ENCODE results near the gene HOXD9. TPM values are rescaled to one million over a fixed set of nuclear protein-coding genes. Genes with fewer than 3 reads are reported as not detected.

HOXD9 gene
- total RNA-seq, 1 donor = 0.36 TPM

GRCh38 chr2:176125772-176126054, 3.2 kb downstream of the HOXD9 start:
- Histone ChIP-seq H3K4me1 (ENCODE audit: insufficient read depth, low read length) (peaks cover 18% of the 10 kb centered on the region), H3K36me3 (ENCODE audit: insufficient read depth, low read length) (no peaks in the 10 kb centered on the region), H3K79me2 (ENCODE audit: insufficient read depth, low read length) (no peaks in the 10 kb centered on the region), H3K27me3 (ENCODE audit: insufficient read depth, low read length) (peaks cover 37% of the 10 kb centered on the region), H4K20me1 (ENCODE audit: insufficient read depth, low read length) (no peaks in the 10 kb centered on the region), H3K4me3 (ENCODE audit: insufficient read depth, low read length) (no peak overlapping the region), H2AFZ (ENCODE audit: low read length) (no peak overlapping the region), H3K4me2 (ENCODE audit: insufficient read depth, low read length) (no peak overlapping the region), H3K27ac (ENCODE audit: low read depth, low read length) (no peak overlapping the region), H3K9me3 (ENCODE audit: low read depth, low read length) (no peaks in the 10 kb centered on the region)
- DNase-seq (ENCODE audit: insufficient read length, low spot score, missing footprints) = no peak
- TF ChIP-seq, protein P1, sequence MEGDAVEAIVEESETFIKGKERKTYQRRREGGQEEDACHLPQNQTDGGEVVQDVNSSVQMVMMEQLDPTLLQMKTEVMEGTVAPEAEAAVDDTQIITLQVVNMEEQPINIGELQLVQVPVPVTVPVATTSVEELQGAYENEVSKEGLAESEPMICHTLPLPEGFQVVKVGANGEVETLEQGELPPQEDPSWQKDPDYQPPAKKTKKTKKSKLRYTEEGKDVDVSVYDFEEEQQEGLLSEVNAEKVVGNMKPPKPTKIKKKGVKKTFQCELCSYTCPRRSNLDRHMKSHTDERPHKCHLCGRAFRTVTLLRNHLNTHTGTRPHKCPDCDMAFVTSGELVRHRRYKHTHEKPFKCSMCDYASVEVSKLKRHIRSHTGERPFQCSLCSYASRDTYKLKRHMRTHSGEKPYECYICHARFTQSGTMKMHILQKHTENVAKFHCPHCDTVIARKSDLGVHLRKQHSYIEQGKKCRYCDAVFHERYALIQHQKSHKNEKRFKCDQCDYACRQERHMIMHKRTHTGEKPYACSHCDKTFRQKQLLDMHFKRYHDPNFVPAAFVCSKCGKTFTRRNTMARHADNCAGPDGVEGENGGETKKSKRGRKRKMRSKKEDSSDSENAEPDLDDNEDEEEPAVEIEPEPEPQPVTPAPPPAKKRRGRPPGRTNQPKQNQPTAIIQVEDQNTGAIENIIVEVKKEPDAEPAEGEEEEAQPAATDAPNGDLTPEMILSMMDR (IDR thresholded peaks at IDR 0.05; ENCODE audit: extremely low read depth, low read depth, low read length) = no peak

- H4K20me1 ChIP-seq (ENCODE audit: insufficient read depth, low read length) = no peaks in the 10 kb centered on the region
- DNase-seq (ENCODE audit: insufficient read length, low spot score, missing footprints) = peak; percentile 94
- no peak overlapping the region for H2AFZ ChIP-seq (ENCODE audit: low read length)
- no peak overlapping the region for H3K27ac ChIP-seq (ENCODE audit: low read depth, low read length)
- no peaks in the 10 kb centered on the region for H3K79me2 ChIP-seq (ENCODE audit: insufficient read depth, low read length)
- peaks cover 23% of the 10 kb centered on the region for H3K27me3 ChIP-seq (ENCODE audit: insufficient read depth, low read length)
- peaks cover 26% of the 10 kb centered on the region for H3K4me1 ChIP-seq (ENCODE audit: insufficient read depth, low read length)
- no peaks in the 10 kb centered on the region for H3K9me3 ChIP-seq (ENCODE audit: low read depth, low read length)
- TF ChIP-seq, protein P1 (IDR thresholded peaks at IDR 0.05; ENCODE audit: extremely low read depth, low read depth, low read length) = peak; percentile 89
- H3K4me2 ChIP-seq (ENCODE audit: insufficient read depth, low read length) = peak overlapping the region; percentile 94
- H3K4me3 ChIP-seq (ENCODE audit: insufficient read depth, low read length) = peak overlapping the region; percentile 24
- H3K36me3 ChIP-seq (ENCODE audit: insufficient read depth, low read length) = peaks cover 1% of the 10 kb centered on the region
Measured at GRCh38 chr2:176126929-176127773, 4.6 kb downstream of the HOXD9 start.

DNA sequence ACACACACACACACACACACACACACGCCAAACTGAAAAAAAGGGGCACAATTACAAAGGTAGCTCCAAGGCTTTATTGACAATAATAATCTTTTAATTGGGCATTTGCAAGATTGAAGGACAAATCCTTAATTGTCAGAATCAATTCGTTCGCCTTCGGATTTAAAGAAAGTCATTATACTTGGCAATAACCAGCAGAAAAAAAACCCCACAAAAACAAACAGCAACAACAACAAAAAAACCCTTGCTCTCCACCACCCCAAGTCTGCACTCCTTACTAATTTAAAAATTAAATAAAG, 5.2 kb downstream of the HOXD9 start:
- H3K79me2 ChIP-seq (ENCODE audit: insufficient read depth, low read length) = no peaks in the 10 kb centered on the region
- H3K4me2 ChIP-seq (ENCODE audit: insufficient read depth, low read length) = peak overlapping the region; percentile 94
- no peak for DNase-seq (ENCODE audit: insufficient read length, low spot score, missing footprints)
- no peak overlapping the region for H3K4me3 ChIP-seq (ENCODE audit: insufficient read depth, low read length)
- peaks cover 5% of the 10 kb centered on the region for H3K36me3 ChIP-seq (ENCODE audit: insufficient read depth, low read length)
- peaks cover 20% of the 10 kb centered on the region for H3K4me1 ChIP-seq (ENCODE audit: insufficient read depth, low read length)
- no peaks in the 10 kb centered on the region for H4K20me1 ChIP-seq (ENCODE audit: insufficient read depth, low read length)
- TF ChIP-seq, protein P1 (IDR thresholded peaks at IDR 0.05; ENCODE audit: extremely low read depth, low read depth, low read length) = no peak
- no peak overlapping the region for H2AFZ ChIP-seq (ENCODE audit: low read length)
- peaks cover 17% of the 10 kb centered on the region for H3K27me3 ChIP-seq (ENCODE audit: insufficient read depth, low read length)
- no peaks in the 10 kb centered on the region for H3K9me3 ChIP-seq (ENCODE audit: low read depth, low read length)
- H3K27ac ChIP-seq (ENCODE audit: low read depth, low read length) = no peak overlapping the region

DNA sequence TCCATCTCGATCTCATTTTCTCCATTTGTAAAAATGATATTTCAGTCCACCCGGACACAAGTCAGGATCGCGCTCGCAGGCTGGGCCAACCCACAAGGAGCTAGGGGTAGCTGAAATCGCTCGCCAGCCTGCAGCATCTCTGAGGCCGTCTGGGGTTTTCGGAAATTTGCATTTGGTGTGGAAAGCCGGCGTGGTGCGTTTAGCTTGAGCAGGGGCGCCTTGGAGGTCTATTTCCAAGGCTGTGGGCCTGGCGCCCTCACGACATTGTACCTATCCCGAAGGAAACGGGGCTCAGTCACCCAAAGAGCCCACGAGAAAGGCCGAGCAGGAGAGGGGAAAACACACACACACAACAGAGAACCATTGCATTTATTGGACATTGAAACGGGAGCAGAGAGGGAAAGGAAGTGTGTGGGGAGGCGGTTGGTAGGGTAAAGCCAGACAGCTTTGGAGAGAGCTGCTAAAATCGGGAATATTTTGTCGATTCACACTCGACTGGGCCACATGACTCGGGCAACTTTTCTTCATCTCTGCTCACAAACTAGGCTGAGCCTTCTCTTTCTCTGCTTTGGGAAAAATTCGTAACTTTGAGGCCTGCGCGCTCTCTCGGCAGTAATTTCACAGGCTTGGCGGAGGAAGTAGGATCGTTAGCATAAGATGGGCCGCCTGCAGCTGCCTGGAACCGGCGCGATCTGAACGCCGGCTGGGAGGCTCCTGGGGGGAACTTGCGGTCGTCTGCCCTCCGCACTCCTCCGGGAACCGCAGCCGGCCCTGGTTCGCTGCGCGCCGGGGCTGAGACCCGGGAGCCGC, 5.9 kb downstream of the HOXD9 start:
- peaks cover 5% of the 10 kb centered on the region for H3K36me3 ChIP-seq (ENCODE audit: insufficient read depth, low read length)
- peaks cover 12% of the 10 kb centered on the region for H3K27me3 ChIP-seq (ENCODE audit: insufficient read depth, low read length)
- H3K27ac ChIP-seq (ENCODE audit: low read depth, low read length) = peak overlapping the region; percentile 58
- H4K20me1 ChIP-seq (ENCODE audit: insufficient read depth, low read length) = no peaks in the 10 kb centered on the region
- H2AFZ ChIP-seq (ENCODE audit: low read length) = peak overlapping the region; percentile 90
- H3K79me2 ChIP-seq (ENCODE audit: insufficient read depth, low read length) = no peaks in the 10 kb centered on the region
- peak overlapping the region; percentile 78 for H3K4me3 ChIP-seq (ENCODE audit: insufficient read depth, low read length)
- peak overlapping the region; percentile 94 for H3K4me2 ChIP-seq (ENCODE audit: insufficient read depth, low read length)
- TF ChIP-seq, protein P1 (IDR thresholded peaks at IDR 0.05; ENCODE audit: extremely low read depth, low read depth, low read length) = no peak
- peak; percentile 61 for DNase-seq (ENCODE audit: insufficient read length, low spot score, missing footprints)
- no peaks in the 10 kb centered on the region for H3K9me3 ChIP-seq (ENCODE audit: low read depth, low read length)
- peaks cover 20% of the 10 kb centered on the region for H3K4me1 ChIP-seq (ENCODE audit: insufficient read depth, low read length)
